Dedifferentiated amniotic fluid mesenchymal stem cell (primary cell): ENCODE results near the gene NCBP3.

Source experiments
- DNase-seq: peaks from one replicate; pipeline ENCODE4 v3.0.0-alpha.2; 2016; ENCODE audit errors: extremely low spot score

The NCBP3 gene

DNA sequence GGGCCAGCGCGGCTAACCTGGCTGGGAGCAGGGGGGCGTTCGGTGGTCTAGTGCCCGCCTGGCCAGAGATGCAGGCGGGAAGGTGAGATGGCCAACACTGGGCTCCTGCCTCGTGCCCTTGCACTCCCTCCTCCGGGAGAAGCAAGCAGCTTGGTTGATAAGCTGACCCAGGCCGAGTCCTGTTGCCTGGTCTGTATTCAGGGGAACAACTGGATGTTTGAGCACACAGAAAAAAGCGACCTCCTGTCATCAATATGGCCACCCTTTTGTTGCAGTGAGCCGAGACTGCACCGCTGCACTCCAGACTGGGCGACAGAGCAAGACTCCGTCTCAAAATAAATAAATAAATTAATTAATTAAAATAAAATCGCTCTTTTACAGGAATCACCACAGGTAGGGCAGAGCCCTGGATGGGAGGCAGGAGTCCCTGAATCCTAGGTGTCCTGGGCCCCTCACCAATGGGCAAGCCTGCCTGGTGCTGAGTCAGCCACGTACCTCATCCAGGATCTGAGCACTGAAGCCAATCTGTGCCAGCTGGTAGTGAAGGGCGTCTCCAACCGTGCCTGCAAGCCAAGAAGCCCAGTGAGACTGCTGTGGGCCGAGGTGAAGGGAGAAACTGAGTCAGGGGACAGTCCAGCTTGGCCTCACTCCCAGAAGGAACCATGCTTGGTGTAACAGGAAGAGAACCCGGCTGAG, 90.6 kb downstream of the NCBP3 start:
- no peak for DNase-seq

DNA sequence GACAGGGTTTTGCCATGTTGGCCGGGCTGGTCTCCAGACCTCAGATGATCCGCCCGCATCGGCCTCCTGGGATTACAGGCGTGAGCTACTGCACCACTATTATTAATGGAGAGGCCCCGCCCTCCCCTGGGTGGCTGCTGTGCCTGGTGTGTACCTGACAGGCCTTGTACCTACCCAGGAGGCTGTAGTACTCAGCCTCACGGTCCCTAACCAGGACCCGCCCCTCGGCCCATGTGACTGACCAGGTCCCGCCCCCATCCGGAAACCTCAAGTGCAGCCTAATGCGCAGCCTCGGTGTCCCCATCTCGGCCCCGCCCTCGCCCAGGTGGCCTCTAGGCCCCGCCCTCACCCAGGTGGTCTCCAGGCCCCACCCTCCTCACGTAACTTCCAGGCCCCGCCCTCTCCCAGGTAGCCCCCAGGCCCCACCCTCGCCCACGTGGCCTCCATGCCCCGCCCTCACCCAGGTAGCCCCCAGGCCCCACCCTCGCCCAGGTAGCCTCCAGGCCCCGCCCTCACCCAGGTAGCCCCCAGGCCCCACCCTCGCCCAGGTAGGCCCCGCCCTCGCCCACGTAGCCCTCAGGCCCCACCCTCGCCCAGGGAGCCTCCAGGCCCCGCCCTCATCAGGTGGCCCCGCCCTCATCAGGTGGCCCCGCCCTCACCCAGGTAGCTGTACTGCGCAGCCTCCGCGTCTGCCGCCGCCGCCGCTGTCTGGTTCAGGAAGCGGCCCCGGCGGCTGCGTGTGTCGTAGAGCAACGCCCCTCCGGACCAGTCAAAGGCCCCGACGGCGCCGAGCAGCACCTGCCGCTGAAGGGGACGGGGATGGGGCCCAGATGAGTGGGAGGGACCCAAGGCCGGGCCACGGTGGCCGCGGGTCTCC, 91.3 kb downstream of the NCBP3 start:
- DNase-seq: no peak

DNA sequence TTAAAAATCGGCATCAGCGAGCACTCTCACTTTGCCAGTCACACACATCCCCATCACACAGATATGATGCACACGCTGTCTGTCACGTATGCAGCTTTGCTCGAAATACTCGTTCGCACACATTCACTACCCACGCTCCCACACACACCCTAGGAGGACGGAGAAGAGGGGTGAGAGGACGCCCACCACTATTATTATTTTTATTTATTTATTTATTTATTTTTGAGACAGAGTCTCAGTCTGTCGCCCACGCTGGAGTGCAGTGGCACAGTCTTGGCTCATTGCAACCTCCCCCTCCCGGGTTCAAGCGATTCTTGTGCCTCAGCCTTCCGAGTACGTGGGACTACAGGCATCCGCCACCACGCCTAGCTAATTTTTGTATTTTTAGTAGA, 92.0 kb downstream of the NCBP3 start:
- DNase-seq: no peak

DNA sequence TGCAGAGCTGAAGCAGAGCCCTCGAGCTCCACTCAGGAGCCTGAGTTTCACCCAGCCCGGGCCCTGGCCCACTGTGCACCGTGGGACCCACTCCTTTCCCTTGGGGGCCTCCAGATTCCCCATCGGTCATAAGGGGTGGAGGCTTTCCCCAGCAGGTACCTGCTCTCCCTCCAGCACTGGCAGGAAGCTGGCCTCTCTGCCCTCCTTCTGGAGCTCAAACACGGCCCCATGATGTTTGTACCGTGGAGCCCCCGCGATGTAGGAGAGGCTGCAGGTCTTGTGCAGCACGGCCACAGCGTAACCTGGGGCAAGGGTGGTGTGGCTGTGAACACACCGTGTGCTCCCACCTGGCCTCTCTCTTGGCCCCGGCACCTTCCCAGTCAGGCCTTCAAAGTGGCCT, 92.4 kb downstream of the NCBP3 start:
- no peak for DNase-seq
